ENCODE results near the gene SPIN1.

DNA sequence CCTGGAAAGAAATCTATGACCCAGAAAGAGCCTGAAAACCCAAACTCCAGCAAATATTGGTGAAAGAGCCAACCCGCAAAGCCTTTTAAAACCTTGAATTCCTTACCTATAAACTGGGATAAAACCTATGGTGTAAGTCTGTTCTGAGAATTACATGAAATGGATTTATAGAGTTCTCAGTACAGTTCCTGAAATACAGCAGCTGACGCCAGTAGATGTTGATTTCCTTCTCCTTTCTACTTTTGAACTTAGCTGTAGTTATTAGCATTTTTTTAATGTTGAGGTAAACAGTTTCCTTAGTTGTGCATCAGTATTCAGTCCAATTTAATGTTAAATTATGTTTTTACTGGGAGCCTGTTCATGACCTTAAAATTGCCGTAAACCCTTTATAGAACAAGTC lies 3.7 kb downstream of the SPIN1 start:
- TF ChIP-seq ZFP30 (CRISPR knock-in tag; IDR thresholded peaks at IDR 0.05) (no peak), PATZ1 (CRISPR knock-in tag; IDR thresholded peaks at IDR 0.05; ENCODE audit: borderline replicate concordance) (no peak), BACH2 (CRISPR knock-in tag; IDR thresholded peaks at IDR 0.05; ENCODE audit: borderline replicate concordance) (no peak), OSR1 (CRISPR knock-in tag; IDR thresholded peaks at IDR 0.05) (no peak), CREB5 (CRISPR knock-in tag; IDR thresholded peaks at IDR 0.05; ENCODE audit: low read depth) (no peak), CSRNP3 (CRISPR knock-in tag; IDR thresholded peaks at IDR 0.05) (no peak), ZFP3 (CRISPR knock-in tag; IDR thresholded peaks at IDR 0.05) (no peak), ZC3H10 (CRISPR knock-in tag; IDR thresholded peaks at IDR 0.05) (no peak)
